CD4-positive, alpha-beta T cell treated with Interleukin-12 subunit alpha and Interleukin-12 subunit beta, for 1 hour (primary cell): ENCODE results near the gene PRICKLE2.

ENCODE experiments used
- DNase-seq: peaks from one replicate; pipeline ENCODE4 v3.0.0-alpha.2; 2020

PRICKLE2 gene

DNA sequence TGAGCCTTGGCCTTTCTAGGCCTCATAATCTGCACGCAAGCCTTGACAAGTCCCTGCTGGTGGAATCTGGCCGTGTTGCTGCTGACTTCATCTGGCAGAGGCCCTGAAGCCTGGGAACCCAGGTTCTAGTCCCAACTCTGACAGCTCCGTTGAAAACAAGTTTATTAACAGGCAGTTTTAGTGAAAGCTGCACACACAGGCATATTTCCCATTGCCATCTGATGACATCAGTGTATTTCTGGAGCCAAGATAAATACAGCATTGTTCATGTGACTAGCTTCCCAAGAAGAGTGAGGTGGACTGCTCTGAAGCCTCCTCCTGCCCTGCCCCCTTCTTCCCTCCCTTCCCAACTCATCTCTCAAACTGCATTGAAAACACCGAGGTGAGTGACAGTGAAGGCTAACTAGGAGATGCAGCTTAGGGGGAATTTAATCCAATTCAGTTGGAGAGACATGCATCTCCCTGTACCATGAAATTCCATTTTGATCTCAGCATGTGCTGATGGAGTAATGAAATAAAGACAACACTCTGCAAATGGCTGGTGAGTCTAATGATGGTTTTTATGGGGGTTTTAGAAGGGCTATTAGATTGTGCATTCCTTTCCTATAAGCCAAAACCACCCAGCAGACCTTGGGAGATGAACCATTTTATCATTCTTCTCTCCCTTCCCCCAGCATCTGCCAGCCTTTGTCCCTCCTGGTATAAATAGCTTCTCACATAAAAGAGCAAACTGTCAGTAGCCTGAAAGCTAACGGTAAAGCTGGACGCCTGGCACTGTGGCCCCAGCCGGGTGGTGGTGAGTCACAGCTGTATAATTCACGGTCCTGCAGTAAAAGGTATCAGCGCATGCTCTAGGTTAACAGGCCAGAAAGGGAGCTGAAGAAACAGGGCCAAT is 38.0 kb downstream of the PRICKLE2 start:
- DNase-seq, result no peak

DNA sequence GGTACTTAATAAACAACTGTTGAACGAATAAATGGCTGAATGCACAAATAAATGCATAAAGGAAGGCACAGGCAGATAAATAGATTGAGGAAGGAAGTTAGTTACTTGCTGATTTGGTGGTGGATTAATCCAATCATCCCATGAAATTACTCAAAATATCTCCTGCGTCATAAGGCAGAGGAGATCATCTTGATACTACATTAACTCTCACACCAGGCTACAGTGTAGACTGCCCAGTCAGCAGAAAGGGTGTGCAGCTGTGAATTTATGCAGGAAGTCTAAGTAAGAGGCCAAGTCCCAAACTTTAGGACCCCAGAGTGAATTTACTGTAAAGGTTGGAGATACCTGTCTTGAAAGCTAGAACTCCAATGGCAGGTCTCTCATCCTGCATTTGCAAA is 38.6 kb downstream of the PRICKLE2 start:
- DNase-seq, result no peak

DNA sequence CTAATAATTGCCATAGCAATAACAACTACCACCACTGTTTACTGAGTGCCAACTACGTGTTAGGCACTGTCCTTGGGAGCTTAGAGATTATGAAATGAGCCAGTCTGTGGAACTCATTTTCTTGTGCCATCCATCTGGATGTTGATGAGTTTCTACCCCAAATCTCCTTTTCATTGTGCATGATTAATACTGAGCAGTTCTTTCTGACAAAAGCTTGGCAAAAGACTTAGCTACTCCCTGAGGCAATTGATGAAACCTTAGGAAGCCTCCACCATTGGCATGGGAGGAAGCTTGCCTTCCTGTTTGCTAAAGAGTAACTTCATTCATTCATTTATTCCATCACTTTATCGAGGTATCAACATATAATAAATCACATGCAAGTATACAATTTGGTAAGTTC is 39.8 kb downstream of the PRICKLE2 start:
- no peak for DNase-seq

GRCh38 chr3:64184621-64185020 is 40.6 kb downstream of the PRICKLE2 start:
- no peak for DNase-seq

GRCh38 chr3:64179860-64180259 is 45.4 kb downstream of the PRICKLE2 start:
- DNase-seq, result no peak

GRCh38 chr3:64179249-64179648 is 46.0 kb downstream of the PRICKLE2 start:
- DNase-seq, result no peak

DNA sequence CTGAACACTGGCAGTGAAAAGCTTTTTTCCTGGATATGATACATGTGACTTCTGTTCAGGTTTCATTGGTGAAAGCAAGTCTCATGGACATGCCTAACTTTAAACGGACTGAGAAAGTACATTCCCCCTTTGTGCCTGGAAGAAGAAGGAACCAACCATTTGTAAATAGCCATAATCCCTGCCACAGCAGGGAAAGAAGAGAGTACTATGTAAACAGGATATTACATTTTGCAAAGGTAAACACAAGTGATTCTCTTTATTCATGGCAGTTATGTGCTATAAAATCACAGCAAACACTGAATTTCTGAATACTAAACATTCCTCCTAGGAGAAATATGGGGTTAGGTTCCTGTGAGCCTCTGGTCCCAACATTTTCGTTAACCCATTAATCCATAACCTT is 46.8 kb downstream of the PRICKLE2 start:
- DNase-seq, result no peak

GRCh38 chr3:64176461-64176996 is 48.7 kb downstream of the PRICKLE2 start:
- DNase-seq, result no peak

GRCh38 chr3:64174328-64174727 is 50.9 kb downstream of the PRICKLE2 start:
- DNase-seq, result no peak

DNA sequence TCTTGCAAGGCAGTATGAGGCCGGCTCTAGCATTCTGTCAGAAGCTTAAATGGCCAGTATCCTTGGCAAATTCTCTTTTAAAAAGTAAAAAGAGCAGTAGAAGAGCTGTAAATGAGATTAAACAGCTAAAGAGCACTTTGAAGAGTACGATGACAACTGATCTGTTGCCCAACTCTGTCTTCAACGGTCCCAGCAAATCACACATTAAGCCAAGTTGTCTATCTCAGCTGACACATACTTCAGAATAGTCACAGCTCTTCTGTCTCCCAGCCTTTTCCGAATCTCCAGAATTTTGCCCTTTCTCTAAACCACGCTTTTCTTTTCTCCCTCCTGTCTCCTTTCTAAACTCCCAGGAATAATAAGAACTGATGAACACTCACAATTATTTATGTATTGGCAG is 51.7 kb downstream of the PRICKLE2 start:
- no peak for DNase-seq

- no peak for DNase-seq
Observed at GRCh38 chr3:64170270-64170669, 55.0 kb downstream of the PRICKLE2 start.

GRCh38 chr3:64167868-64168267 is 57.4 kb downstream of the PRICKLE2 start:
- DNase-seq, result no peak

GRCh38 chr3:64167351-64167750 is 57.9 kb downstream of the PRICKLE2 start:
- DNase-seq, result no peak

- DNase-seq, result no peak
Observed at GRCh38 chr3:64166584-64167162, 58.6 kb downstream of the PRICKLE2 start.

- no peak for DNase-seq
Observed at GRCh38 chr3:64164349-64164748, 60.9 kb downstream of the PRICKLE2 start.

DNA sequence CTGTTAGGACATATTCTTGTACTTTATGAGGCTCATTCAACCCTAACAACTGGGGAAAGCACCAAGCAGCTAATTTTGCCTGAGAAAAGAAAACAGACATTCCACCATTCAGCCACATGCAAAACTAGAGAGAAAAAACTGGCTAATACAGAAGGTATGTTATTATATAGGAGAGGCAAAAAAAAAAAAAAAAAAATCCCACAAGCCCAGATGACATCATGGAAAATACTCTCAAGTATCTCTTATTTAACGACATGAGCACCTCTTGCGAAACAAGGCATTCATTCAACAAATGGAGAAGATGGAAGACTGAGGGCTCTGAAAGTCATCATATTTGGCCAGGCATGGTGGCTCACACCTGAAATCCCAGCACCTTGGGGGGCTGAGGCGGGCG is 61.5 kb downstream of the PRICKLE2 start:
- no peak for DNase-seq

DNA sequence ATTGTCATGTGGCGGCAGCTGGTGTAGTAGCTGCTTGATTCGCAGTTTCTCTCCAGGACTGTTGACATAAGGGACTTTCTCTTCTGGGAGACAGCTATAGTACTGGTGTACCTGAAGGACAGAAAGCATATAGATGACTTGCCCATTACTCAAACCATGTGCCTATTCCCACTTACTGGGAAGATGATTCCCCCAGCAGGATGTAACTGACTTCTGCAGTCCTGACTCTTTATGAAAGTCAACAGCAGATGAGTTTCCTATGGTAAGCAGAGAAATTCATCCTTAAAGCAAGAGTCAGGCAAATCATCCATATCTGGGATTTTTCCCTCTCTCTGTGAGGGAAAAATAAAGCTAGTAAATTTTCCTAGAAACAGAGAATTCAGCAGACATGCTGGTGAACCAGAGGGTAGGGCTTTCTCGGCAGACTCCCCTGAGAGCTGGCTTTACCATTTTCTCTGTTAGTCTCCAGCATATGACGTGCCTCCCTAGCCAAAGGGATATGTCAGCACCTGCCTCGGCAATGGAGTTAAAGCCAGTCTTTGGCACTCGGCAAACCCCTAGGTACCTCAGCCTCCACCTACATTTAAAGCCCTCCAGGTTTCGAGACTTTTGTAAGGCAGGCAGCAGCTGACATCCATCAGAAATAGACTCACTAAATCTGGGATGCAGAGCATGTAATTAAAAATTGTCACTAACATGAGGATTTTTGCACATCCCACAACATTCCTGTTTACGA is 62.1 kb downstream of the PRICKLE2 start:
- no peak for DNase-seq

DNA sequence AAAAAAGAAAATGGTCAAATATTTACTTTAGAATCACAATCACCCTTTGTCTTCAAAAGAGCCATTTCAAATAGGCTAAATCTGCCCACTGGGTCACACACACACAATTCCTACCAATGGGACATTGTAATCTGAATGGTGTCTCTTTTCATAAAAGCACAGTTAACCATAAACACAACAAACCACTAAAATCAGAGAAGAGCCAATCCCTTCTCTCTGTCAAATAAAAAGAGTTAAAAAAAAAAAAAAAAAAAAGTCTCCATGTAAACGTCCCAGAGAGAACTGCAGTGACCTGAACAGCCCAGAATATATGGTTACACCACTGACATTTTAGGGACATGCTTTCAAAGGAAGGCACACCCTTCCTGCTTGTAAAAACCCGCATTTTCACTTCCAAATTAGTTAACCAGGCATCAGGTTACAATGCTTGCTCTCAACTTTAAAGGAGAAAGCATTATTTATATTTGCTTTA is 63.7 kb downstream of the PRICKLE2 start:
- no peak for DNase-seq

- no peak for DNase-seq
Observed at GRCh38 chr3:64160000-64160695, 65.1 kb downstream of the PRICKLE2 start.

- DNase-seq, result no peak
Observed at GRCh38 chr3:64158334-64158733, 66.9 kb downstream of the PRICKLE2 start.

DNA sequence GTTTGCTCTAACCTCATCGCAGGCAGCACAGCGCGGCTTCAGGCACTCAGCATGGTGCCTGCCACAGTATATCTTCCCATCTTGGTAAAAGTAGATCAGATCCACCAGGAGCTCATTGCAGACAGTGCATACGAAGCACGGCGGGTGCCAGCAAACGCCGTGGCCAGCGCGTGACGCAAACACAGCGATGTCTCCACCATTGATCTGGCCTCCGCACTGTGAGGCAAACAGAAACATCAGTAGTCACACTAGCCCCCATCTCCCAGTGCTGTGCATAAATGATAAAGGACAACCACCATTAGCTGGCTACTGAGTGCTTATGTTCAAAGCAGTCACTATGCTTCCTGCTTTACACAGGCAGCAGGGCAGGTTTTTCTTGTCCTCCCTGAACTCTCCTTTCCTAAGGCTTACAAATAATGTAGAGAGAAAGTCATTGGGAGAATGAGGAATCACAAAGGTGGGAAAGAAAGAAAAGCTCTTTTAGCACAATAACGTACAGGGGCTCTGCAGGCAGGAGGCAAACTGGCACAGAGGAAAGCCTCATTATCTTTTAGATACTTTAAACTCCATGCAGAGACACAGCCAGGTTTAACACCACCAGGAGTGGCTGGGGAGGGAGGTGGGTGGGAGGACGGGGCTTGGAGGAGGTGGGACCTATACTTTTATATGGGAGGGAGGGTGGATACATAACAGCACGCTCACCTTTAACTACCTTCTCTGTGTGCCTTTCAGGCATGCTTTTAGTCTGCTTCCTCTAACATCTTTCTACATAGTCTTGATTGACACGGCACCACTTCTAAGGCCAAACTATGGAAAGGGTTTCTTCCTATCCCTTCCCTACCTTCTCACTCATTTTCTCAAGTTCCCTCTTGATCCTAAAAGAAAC is 67.9 kb downstream of the PRICKLE2 start:
- no peak for DNase-seq

GRCh38 chr3:64155328-64155727 is 69.9 kb downstream of the PRICKLE2 start:
- DNase-seq, result no peak
